Measurements from ENCODE around the gene CPSF3.
A peak's percentile ranks its signal among the peaks of the same experiment; 100 is the strongest.

CPSF3 gene

GRCh38 chr2:9424447-9425164 lies 1.2 kb downstream of the CPSF3 start:
- TF ChIP-seq CTCF (IDR thresholded peaks at IDR 0.05; ENCODE audit: insufficient read depth, low read length, missing control alignments) = no peak
- no peak for DNase-seq (ENCODE audit: low read depth, low spot score)
- ChIA-PET POLR2A (interaction anchor here (0.5 kb wide), 1 partner anchor 270 kb away, joined by 3 read pairs; no protein-coding TSS in a partner anchor), CTCF (interaction anchor here (0.8 to 1.6 kb wide), 3 partner anchors 11 to 285 kb away, joined by 3 to 6 read pairs (median 3); no protein-coding TSS in a partner anchor)
- peak overlapping the region; percentile 98 for H3K4me3 ChIP-seq (ENCODE audit: low read depth, low read length)

GRCh38 chr2:9428965-9429577 lies 5.6 kb downstream of the CPSF3 start:
- no peak for TF ChIP-seq CTCF (IDR thresholded peaks at IDR 0.05; ENCODE audit: insufficient read depth, low read length, missing control alignments)
- ChIA-PET POLR2A (no interaction called here), CTCF (interaction anchor here (1.3 kb wide), 1 partner anchor 58 kb away, joined by 4 read pairs; no protein-coding TSS in a partner anchor)
- H3K4me3 ChIP-seq (ENCODE audit: low read depth, low read length) = no peak overlapping the region
- no peak for DNase-seq (ENCODE audit: low read depth, low spot score)

GRCh38 chr2:9430316-9431293 lies 7.2 kb downstream of the CPSF3 start:
- POLR2A ChIA-PET = no interaction called here
- TF ChIP-seq CTCF (IDR thresholded peaks at IDR 0.05; ENCODE audit: insufficient read depth, low read length, missing control alignments) = no peak
- CTCF ChIA-PET = no interaction called here

GRCh38 chr2:9434489-9434888 lies 11.0 kb downstream of the CPSF3 start:
- H3K4me3 ChIP-seq (ENCODE audit: low read depth, low read length) = no peak overlapping the region
- no peak for DNase-seq (ENCODE audit: low read depth, low spot score)
- CTCF ChIA-PET = interaction anchor here (0.9 kb wide), 1 partner anchor 11 kb away, joined by 6 read pairs; the partner anchor contains the start of genes CPSF3 and ITGB1BP1
- TF ChIP-seq CTCF (IDR thresholded peaks at IDR 0.05; ENCODE audit: insufficient read depth, low read length, missing control alignments) = no peak
- POLR2A ChIA-PET = interaction anchor here (0.6 kb wide), 1 partner anchor 13 kb away, joined by 3 read pairs; no protein-coding TSS in a partner anchor

More at GRCh38 chr2:9430316-9431293, 7.2 kb downstream of the CPSF3 start:
- DNase-seq (ENCODE audit: low read depth, low spot score) = no peak
- H3K4me3 ChIP-seq (ENCODE audit: low read depth, low read length) = no peak overlapping the region

GRCh38 chr2:9439536-9439935 lies 16.1 kb downstream of the CPSF3 start:
- no peak for DNase-seq (ENCODE audit: low read depth, low spot score)
- POLR2A ChIA-PET = no interaction called here
- no peak overlapping the region for H3K4me3 ChIP-seq (ENCODE audit: low read depth, low read length)
- TF ChIP-seq CTCF (IDR thresholded peaks at IDR 0.05; ENCODE audit: insufficient read depth, low read length, missing control alignments) = no peak
- CTCF ChIA-PET = no interaction called here

Data from AG04449 (cell line).